HG03439 (cell line): ENCODE results near the gene ATP8B4.

Experiments
- ATAC-seq: cut with Tn5 transposase; IDR thresholded peaks from one replicate; pipeline ENCODE4 v1.9.1; 2021; ENCODE audit warnings: mild to moderate bottlenecking, moderate library complexity; ENCODE audit not compliant: unreplicated experiment

ATP8B4 gene

DNA sequence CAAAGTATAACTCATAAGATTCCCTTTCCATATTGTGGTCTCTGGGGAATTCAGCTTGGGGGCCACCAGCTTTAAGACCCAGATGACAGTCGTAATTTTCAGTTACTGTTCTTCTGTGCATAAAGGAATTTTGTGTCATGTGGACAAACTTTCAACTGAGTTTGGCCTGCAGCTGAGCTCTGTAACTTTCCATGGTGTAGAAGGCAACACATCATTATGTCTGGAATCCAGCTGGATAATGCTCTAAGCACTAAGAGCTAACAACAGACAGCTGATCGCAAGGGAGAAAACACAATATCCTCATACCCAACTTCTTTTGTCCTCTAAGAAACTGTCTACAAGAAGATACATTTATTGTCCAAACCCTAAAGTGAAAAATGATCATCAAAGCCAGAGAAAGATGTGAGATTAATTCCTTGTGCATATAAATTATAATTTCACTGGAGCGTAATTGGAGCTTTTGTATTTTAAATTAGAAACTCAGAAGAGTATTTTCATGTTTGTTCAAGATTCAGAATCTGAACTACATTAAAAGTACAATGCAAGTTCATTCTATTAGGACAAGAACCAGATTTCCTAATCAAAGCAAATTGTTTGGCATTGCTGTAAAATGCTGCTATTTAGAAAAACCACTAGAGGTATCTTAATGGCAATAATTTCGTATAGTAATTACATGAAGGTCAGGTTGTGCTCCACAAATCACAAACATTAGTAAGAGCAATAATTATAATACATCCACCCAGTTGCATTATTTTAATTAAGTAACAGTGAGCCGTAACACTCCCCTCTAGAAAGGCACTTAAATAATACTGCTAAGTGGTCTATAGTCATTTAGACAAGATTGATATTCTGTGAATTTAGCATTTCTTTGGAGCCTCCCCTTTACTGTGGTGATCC, 218.8 kb downstream of the ATP8B4 start:
- no peak for ATAC-seq

DNA sequence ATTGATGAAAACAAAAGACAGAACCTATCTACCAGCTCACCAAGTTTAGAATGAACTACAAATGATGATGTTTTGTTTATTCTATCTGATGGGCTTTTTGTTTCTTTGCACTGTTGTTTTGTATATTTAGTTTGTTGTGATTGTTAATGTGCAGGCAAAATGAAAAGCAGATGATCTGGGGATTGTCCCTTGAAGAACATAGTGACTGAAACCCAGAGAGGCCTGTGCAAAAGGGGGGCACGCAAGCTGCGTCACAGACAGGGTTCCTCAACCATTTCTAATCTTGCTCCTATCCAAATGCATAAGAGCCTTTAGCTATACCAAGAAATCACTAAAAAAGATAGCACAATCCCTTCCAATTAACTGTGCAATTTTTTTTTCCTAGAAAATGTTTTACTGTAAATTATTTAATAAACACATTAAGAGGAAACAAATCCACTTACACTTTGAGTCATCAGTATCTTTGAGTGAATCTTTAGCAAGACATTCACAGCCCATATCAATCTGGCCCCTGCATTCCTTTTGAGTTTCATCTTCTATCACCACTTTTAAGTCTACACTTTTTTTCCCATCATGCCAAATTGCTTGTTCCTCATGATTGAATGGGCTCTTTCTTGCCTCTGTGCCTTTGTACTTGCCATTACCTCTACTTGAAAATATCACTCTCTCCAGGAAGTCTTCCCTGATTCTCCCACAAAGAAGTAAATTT, 220.3 kb downstream of the ATP8B4 start:
- ATAC-seq, result no peak

GRCh38 chr15:49898097-49898496, 220.9 kb downstream of the ATP8B4 start:
- ATAC-seq, result no peak

- ATAC-seq, result no peak
Observed at GRCh38 chr15:49895347-49896223, 223.4 kb downstream of the ATP8B4 start.

DNA sequence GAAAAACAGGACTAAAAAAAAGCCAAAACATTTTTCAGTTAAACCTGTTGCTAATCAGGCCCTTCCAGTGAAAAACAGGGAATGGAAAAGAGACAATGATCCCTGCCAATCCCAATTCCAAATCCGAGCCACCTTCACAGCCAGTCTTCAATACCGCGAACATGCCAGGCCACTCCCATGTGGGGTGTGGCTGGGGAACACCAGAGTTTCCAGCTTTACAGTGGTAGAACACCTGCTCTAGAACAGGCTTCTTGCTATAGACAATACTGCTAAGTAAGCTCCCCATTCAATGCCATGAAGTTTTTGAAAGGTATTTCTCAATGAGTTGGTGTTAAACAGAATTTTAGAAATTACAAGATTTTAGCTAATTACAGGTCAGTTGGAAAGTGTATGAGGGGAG, 228.3 kb downstream of the ATP8B4 start:
- no peak for ATAC-seq

GRCh38 chr15:49889536-49889935, 229.5 kb downstream of the ATP8B4 start:
- ATAC-seq, result no peak

DNA sequence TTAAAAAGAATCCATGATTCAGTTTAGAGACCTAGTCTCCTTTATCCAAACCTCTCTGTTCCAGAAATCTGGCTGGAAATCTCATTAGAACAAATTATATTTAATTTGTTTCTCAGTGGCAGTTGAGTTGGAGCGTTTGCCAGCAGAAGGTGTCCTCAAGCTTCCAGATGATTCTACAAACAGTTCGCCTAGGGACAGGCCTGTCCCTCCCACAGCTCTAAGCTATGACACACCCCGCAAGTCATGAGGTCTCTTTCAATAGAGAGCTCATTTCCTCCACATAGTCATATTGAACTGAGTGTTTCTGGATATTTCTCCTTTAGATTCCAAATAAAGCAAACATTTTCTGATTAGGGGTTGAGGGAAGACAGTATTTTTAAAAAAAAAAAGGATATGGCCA, 230.3 kb downstream of the ATP8B4 start:
- ATAC-seq, result no peak

DNA sequence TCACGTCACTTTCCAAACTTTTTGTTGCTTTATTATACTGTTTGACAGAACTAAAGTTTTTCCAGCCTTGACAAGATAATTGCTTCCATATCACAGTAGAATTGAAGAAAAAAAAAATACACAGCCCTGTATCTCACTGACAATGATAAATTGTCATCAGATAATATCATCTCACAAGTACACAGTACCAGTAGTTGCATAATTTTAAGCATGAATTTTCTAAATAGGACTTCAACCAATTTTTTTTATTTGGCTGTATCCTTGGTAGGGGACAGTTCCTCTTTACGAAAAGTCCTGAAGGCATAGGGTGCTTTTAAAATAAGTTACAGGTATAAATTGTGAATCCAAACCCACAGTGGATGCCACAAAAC, 230.7 kb downstream of the ATP8B4 start:
- ATAC-seq, result no peak

GRCh38 chr15:49887659-49888322, 231.2 kb downstream of the ATP8B4 start:
- ATAC-seq, result no peak

DNA sequence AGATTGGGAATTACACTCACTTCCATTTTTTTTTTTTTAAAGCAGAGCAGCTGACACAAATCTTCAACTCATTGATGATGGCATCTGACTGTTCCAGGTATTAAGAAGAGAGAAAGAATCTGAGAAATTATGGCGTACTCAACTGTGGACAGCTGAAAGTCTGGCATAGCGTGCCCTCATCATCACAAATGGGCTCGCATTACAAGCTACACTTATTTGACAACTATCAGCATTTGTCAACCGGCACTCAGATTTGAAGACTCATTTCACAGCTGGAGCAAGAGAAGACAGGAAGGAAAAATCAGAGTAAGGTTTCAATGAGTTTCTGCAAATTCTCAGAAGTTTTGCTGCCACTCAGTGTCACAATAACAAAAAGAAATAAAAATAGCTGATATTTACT, 235.9 kb downstream of the ATP8B4 start:
- ATAC-seq, result no peak

- no peak for ATAC-seq
Observed at GRCh38 chr15:49881866-49882265, 237.2 kb downstream of the ATP8B4 start.

GRCh38 chr15:49881433-49881832, 237.6 kb downstream of the ATP8B4 start:
- no peak for ATAC-seq

DNA sequence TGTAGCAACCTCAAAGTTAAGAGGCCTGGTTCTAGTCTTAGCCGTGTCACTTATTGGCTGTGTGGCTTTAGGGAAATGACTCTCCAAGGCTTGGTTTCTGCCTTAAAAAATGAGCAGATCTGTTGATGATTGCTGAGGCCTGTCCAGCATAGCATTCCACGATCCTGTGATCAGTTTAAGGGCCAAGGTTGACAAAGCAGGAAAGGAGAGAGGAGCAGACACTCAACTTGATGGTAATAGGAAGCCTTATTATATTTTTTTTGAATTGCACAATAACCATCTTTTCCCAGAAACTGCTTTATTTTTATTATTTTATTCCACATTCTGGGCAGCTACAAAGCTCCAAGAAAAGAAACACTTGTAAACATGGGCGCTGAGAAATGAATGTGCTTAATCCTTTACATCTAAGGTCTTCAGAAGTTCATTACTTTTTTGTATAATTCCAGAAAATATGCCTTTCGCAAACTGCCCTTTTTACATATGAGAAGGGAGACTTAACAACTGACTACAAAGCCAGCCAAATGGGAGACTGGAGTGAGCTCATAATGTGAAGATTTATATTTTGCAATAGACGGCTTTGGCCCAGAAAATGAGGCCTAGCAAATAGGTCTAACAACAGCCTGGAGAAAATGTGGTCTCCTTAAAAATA, 241.0 kb downstream of the ATP8B4 start:
- no peak for ATAC-seq

DNA sequence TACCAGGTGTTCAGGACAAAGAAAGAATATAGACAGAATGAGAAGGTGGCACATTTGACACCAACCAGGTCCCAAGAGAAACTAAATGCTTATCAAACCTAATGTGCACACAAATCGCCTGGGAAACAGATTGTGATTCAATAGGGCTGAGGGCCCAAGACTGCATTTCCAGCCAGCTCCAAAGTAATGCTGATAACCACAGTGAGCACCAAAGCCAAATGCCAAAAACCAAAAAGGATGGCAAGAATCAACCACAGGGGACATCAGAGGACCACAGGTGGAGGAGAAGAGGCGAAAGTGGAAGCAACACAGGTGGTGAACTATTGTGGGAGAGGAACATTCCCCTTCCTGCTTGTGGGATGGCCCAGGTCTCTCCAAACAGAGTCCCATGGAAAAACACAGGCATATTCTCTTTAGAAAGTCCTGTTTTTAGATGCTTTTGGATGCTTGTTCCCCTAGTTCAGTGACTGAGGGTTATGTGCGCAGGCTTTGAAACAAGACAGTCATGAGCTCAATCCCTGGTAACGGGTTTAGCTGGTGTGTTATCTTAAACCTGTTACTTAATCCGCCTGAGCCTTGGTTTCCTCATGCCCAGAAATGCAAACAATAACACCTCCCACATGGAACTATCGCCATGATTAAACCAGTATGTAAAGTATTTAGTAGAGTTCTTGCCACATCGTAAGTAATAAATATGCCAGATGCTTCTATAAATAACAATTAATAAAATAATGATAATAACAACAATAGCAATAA, 241.7 kb downstream of the ATP8B4 start:
- ATAC-seq, result no peak

- ATAC-seq, result no peak
Observed at GRCh38 chr15:49876401-49877038, 242.5 kb downstream of the ATP8B4 start.

- no peak for ATAC-seq
Observed at GRCh38 chr15:49875392-49875791, 243.6 kb downstream of the ATP8B4 start.

DNA sequence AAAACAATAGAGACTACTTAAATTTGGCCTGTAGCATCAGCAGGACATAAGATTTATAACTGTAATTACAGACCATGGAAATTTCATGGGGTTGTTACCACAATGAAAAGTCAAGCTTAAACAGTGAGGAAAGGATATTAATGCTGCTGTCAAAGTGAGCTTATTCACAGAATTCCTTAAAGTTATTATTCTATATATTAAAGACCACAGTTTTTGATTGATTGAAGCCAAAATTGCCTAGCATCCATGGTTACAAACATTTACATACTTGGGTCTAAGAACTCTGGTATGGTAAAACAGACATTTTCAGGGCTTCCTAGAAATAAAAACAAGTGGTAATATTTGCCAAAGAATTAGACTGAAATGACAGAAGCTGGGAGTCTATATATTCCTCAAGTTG, 248.6 kb downstream of the ATP8B4 start:
- ATAC-seq, result no peak

- no peak for ATAC-seq
Observed at GRCh38 chr15:49868348-49868747, 250.7 kb downstream of the ATP8B4 start.
